HG03565 (cell line): ENCODE data around the gene GPR37L1.
"Not testable (repeated sequence)": the region's sequence is repeated elsewhere in the genome, so short reads cannot be mapped to it uniquely, and the experiment has no call there.

ENCODE experiments used
- ATAC-seq: cut with Tn5 transposase; IDR thresholded peaks from one replicate; pipeline ENCODE4 v1.9.1; 2021; ENCODE audit warnings: mild to moderate bottlenecking, moderate library complexity; ENCODE audit not compliant: unreplicated experiment

GPR37L1 gene

DNA sequence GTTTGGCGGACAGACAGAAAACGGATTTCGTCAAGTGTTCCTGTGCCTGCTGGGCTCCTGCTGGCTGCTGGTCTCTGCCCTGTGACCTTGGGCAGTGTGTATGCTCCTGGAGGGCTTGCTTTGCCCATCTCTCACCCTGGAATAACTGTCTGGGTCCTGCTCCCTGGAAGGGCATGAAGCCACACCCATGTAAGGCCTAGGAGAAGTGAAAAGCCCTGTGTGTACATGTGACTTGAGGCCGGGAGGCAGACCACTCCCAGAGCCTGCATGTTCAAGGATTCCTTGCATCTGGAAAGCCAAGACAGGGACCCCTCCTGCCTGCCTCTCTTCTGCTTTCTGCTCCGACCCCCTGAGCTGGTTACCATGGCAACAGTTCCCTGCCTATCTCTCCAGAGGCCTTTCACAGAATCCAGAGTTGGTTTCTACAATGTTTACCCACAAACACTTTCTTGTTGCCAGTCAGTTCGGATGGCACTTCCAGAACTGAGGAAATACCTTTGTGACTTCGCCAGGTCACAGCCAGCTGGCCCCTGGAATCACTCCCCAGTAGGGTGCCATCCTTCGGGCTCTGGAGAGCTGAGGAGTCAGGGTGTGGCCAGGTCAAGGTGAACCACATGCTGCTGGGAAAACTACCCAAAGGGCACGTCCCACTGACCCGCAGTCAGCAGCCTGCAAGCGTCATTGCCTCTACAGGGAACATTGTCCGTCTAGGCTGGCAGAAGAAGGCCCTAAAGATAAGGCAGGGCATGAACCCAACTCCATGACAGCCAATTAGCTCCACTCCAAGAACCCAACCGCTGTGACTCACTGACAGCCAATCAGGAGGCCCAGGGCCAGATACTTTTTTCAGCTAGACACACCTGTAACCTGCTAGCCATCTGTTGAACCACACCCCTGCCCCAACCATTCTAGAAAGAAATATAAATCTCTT, 14.7 kb upstream of the GPR37L1 start:
- ATAC-seq: no peak

DNA sequence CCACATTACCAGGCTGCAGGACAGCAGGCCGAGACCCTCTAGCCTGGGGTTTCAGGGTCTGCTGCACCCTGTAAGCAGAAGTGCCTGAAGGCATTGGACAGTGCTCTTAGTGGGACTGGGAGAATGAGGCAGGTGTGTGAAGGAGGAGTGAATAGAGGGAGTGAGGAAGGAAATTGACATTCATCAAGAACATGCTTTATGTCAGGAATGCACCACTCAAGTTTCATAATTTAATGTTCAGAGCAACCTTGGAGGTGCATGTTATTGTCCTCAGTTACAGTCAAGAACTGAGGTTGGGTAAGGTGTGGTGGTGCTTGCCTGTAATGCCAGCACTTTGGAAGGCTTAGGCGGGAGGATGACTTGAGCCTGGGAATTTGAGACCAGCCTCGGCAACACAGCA, 11.7 kb upstream of the GPR37L1 start:
- ATAC-seq: no peak

DNA sequence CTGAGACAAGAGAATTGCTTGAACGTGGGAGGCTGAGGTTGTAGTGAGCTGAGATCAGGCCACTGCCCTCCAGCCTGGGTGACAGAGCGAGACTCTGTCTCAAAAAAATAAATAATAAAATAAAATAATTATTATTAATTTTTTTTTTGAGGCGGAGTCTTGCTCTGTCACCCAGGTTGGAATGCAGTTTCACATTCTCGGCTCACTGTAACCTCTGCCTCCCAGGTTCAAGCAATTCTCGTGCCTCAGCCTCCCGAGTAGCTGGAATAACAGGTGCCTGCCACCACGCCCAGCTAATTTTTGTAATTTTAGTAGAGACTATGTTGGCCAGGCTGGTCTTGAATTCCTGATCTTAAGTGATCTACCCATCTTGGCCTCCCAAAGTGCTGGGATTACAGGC, 11.1 kb upstream of the GPR37L1 start:
- not testable (repeated sequence) for ATAC-seq

DNA sequence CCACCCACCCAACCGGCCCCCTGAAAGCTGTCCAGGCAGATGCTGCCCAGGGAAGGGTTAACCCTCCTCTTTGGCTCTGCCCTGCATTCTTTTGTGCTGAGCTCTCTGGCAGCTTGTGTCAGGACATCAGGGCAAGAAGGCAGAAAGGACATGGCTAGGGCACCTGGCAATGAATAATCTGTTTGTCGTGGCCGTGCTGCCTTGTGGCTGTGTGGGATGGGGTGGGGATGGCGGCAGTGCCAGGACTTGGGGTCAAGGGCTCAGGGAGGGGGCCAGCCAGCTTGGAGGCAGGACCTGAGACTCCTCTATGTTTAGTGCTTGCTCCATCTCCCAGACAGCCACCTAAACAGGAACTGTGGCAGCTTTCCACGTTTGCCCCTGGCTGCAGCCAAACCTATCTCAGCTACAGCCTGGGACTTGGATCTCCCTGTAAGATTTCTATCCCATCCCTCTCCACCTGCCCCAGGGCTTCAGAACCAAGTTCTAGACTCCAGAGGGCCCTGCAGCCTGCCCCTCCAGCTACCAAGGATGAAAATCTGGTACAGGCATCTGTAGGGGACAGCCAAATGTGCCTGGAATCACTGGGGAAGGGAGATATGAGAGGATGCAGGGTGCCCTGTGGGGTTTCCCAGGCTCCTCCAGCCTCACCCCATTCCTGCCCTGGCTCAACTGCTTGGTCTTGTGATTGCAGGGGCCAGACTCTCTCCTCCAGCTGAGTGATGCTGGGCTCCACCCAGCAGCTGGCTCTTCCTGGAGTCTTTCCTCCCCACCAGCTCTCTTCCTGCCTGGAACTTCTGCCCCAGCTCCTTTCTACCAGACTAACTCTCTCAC, 9.6 kb upstream of the GPR37L1 start:
- ATAC-seq: no peak

DNA sequence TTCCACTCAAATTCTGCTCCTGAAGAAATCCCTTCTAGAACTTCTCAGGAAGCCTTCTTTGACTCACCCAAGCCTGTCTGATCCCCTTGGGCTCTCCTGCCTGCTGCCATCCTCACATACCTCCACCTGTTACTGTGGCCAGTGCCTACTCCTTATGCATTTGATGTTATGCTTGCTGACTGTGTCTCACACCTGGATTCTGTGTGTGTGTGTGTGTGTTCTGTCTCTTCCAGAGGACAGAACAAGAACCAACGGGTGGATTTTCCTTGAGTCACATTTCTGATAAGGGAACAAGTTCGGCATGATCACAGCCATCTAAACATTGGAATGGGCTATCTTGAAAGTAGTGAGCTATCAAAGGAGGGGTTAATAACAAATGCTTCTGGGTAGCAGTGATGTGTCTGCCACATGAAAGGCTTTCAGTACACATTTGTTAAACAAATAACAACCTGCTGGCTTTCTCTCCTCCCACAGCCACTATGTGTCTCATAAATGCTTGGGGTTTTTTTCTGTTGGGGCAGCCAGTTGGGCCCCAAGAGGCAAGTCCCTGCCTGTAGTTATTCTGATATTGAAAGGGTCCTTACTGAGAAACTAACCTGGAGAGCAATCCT, 8.9 kb upstream of the GPR37L1 start:
- no peak for ATAC-seq

DNA sequence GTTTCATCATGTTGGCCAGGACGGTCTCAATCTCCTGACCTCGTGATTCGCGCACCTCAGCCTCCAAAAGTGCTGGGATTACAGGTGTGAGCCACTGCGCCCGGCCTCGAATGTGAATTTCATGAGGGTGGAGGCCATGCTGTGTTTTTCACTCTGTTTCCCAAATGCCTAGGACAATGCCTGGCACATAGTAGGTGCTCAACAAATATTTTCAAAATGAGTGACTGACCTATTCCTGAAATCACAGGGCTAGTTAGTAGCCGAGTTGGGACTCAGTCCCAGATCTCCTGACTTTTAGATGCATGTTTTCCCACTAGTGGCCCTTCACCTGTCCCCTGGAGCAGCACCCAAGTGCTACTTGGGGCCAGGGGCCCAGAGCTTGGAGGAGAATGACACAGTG, 6.4 kb upstream of the GPR37L1 start:
- no peak for ATAC-seq

DNA sequence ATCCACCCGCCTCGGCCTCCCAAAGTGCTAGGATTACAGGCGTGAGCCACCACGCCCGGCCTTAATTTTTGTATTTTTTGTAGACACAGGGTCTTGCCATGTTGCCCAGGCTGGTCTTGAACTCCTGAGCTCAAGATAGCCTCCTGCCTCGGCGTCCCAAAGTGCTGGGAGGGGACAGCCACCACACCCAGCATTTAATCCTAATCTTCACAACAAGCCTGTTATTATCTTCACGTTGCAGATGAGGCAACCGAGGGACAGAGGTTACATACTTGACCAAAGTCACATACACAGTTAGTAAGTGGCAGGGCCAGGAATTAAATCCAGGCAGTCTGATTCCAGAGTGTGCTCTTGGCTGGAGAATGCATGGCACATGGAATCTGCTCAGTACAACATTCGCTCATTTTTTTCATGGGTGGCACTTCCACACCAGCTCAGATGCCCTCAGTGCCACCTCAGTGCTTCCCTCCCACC, 4.8 kb upstream of the GPR37L1 start:
- no peak for ATAC-seq

DNA sequence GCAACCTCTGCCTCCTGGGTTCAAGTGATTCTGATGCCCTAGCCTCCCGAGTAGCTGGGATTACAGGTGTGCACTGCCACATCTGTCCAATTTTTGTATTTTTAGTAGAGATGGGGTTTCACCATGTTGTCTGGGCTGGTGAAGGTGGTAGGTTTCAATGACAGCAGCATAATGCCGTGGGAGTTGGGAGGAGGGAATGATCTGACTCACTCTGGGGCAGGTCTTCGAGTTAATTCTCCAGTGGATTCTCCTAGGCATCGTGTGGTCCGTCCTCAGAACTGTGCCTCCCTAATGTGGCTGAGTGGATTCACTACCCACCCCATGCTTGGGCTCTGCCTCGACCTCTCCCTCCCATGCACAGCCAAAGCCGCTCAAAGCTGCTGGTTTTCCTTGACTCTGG, 1.7 kb upstream of the GPR37L1 start:
- ATAC-seq: no peak

DNA sequence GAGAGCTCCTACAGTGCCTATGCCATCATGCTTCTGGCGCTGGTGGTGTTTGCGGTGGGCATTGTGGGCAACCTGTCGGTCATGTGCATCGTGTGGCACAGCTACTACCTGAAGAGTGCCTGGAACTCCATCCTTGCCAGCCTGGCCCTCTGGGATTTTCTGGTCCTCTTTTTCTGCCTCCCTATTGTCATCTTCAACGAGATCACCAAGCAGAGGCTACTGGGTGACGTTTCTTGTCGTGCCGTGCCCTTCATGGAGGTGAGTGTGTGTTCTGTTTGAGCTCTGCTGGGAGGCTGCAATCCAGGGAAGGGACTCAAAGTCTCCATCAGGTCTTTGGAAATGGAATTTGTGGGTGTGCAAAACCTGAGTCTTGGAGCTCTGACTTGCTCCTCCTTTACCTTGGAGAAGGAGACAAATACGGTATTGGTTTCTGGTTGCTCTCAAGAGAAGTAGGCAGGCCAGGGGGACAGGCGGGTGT, 658 bp downstream of the GPR37L1 start:
- ATAC-seq: no peak

DNA sequence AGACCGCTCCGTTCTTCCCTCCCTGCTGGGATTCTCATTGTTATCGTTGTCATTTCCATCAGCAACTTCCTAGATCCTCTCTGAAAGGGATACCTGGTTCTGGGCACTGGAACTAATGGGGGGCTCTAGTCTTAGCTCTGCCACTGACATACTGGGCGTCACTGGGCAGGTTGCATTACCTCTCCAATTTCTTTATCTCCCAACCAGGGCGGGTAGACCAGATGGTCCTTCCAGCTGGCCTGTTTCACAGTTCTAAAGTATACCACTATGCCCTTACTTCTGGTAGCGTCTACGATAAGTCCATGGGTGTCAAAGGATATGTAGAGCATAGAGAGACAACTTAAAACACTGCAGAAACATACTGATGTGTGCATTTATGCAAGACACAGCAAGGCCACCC, 1.4 kb downstream of the GPR37L1 start:
- ATAC-seq: no peak

DNA sequence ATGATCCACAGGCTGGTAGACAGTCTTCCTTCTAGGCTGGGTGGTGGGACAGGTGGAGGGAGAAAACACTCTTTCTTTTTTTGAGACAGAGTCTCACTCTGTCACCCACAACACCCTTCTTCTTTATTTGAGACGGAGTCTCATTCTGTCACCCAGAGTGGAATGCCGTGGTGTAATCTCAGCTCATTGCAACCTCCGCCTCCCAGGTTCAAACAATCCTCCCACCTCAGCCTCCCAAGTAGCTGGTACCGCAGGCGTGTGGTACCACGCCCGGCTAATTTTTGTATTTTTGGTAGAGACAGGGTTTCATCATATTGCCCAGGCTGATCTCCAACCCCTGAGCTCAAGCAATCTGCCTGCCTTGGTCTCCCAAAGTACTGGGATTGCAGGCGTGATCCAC, 2.9 kb downstream of the GPR37L1 start:
- ATAC-seq: no peak

DNA sequence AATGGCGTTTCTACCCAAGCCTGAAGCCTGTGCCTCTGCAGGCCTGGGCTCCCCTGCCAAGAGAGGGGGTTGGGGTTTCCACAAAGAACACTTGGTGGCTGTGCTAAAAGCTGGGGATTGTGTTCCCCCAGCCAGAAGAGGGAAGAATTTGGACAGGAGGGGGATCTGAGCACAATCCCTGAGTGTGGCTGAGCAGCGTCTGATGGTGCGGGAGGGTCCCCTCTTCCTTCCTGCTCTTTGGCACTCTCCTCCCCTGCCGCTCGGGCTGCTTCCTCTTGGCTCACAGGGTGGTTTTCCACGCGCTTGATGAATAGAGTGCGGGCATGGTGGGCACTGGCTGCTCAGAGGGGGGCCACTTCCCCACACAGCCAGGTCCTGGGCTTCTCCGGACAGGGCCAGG, 3.7 kb downstream of the GPR37L1 start:
- ATAC-seq: no peak

DNA sequence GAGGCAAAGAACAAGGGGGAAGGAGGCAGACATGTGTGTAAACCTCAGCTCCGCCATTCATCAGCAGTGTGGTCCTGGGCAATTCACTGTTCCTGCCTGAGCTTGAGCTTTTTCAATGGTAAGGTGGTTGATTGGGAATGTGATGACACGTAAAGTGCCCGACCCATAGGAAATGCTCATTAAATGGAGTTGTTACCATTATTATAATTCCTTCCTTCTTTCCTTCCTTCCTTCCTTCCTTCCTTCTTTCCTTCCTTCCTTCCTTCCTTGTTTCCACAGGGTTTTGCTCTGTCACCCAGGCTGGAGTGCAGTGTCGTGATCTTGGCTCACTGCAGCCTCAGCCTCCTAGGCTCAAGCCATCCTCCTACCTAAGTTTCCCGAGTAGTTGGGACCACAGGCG, 4.3 kb downstream of the GPR37L1 start:
- ATAC-seq: no peak

DNA sequence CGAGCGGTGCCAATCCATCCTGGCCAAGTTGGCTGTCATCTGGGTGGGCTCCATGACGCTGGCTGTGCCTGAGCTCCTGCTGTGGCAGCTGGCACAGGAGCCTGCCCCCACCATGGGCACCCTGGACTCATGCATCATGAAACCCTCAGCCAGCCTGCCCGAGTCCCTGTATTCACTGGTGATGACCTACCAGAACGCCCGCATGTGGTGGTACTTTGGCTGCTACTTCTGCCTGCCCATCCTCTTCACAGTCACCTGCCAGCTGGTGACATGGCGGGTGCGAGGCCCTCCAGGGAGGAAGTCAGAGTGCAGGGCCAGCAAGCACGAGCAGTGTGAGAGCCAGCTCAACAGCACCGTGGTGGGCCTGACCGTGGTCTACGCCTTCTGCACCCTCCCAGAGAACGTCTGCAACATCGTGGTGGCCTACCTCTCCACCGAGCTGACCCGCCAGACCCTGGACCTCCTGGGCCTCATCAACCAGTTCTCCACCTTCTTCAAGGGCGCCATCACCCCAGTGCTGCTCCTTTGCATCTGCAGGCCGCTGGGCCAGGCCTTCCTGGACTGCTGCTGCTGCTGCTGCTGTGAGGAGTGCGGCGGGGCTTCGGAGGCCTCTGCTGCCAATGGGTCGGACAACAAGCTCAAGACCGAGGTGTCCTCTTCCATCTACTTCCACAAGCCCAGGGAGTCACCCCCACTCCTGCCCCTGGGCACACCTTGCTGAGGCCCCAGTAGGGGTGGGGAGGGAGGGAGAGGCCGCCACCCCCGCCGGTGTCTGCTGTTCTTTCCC, 5.3 kb downstream of the GPR37L1 start:
- ATAC-seq: no peak

DNA sequence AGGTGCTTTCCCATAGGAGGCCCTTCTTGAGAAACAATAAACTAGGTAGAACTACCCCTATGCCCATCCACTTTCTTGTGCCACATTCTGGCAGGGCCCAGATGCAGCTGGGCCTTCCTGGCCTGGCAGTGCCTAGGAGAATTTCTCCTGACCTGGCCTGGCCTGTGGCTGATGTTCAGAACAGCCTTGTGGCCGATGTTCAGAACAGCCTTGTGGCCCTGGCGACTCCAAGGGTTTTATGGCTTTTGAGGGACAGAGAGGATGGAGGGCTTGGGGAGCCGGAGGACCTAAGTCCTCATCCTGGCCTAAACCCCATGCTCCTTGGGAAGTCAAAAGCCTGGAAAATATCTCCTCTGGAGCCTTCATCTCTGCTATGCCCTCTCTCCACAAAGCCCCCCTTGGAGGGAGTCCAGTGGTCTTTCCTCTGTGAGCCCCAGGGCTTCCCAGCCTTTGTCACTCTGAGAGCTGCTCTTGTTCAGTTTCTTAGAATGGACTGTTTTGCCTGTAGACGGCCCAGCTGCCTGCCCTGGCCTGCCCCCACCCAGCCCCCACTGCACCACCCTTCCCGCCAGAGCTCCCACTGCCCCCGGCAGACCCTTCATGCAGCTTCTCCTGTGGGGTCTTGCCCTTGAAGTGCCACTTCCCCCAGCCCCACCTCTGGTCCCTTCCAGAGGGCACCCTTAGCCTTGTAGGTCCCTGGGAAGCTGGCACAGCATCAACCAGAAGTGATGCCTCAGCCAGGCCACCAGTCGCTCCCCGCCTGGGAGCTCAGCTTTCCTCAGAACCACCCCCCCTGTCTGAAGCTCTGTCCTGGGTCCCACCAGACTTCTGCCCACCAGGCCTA, 7.0 kb downstream of the GPR37L1 start:
- no peak for ATAC-seq

DNA sequence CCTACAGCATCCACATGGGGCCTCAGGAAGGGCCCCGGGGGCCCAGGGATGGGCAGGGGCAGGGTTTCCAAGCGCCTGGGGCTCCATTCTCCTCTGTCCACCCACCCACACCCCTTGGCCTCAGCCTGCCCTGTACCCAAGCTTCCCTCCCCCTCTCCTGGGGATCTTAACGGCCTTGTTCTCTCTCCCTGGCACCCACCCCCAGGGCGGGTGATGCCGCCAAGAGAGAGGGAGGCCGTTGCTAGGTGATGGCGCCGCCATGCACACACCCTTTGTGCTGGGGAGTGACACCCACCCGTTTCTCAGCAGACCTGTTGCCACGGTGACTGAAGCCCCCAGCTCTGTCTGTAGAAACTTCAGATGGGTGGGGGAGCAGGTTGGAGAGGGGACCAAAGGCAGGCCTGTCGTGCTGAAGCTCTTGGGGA, 7.6 kb downstream of the GPR37L1 start:
- no peak for ATAC-seq

DNA sequence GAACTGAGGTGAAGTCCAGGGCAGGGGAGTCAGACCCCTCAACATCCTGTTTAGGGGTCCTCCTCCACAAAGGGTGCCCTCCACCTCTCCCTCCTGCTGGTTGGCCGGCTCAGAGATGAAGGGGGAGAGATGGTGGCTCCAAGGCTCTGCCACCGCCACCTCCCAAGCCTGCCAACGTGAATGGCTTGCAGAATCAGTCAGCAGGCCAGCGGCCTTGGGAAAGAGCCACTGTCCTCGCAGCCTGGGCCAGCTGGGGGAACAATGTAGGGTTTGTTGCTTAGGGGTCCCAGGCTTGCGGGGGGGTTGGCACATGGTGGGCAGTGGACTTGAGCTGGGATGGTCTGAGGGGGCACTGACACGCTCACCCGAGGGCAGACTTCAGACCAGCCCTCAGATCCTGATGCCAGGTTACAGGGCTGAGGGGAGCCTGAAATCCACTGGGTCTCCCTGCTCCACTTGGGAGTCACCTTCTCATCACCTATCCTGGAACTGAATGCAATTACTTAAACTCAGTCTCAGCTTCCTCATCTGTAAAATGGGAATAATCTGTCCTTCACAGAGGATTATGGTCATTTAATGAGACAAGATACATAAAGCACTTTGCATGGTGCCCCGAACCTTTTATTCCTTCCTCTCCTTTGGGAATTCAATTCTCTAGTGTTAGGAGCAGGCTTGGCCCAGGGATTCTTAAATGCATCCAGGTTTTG, 8.3 kb downstream of the GPR37L1 start:
- ATAC-seq: no peak

DNA sequence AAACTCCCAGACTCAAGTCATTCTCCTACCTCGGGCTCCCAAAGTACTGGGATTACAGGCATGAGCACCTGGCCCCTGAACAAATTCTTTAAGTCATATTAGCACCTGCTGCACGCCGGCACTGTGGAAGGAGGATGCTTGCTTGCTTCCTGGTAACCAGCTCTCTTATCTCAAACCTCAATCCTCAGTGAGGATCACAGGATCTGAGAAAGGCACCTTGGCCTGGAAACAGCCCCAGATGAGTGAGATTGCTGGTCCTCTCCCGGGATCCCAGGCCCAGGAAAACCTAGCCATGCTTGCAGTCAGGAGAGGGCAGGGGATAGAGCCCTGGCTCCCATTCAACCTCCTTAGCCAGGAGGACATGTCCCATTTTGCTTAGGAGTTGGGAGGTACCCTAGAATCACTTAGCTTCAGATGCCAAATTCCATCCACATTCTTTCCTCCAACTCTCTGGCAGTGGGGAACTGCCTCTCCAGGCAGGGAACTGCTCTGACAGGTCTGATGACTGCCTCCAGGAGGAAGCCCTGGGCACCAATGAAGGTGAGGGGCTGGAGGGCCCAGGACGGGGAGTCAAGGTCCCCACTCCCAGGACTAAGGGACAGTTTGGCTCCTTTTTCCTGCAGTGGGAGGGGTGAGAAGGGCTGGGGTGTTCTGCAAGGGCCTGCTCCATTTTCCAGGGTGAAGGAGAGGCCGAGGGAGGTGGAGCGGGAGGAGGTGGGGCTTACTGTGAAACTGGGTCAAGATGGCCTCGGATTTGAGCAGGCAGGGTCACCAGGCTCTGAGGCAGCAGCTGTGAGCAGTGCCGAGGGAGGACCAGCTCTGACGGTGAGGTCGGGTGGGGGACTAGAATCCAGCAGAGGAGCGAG, 9.5 kb downstream of the GPR37L1 start:
- ATAC-seq: no peak
